NCI-H748 treated with DMSO at 0.1 percent for 48 hours (cell line): Measurements from ENCODE around the gene PPP2R3A.
"Not testable (repeated sequence)": the region's sequence is repeated elsewhere in the genome, so short reads cannot be mapped to it uniquely, and the experiment has no call there.

Source experiments
- DNase-seq: peaks from one replicate; lab custom pipeline; 2025; lab: John Stamatoyannopoulos, UW

PPP2R3A gene

DNA sequence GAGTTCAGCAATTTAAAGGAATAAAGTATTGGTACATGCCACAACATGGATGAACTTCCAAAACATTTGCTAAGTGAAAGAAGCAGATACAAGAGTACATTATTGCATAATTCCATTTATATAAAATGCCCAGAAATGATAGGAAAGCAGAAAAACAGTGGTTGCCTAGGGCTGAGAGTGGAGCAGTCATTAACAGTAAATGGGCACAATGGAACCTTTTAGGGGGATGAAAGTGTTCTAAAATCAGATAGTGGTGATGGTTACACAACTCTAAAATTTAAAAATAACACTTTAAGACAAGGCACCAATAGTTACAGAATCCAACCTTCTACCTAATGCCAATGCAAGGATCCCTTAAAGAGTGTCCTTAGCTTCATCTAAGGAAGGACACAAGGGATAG lies 196.0 kb downstream of the PPP2R3A start:
- no peak for DNase-seq

DNA sequence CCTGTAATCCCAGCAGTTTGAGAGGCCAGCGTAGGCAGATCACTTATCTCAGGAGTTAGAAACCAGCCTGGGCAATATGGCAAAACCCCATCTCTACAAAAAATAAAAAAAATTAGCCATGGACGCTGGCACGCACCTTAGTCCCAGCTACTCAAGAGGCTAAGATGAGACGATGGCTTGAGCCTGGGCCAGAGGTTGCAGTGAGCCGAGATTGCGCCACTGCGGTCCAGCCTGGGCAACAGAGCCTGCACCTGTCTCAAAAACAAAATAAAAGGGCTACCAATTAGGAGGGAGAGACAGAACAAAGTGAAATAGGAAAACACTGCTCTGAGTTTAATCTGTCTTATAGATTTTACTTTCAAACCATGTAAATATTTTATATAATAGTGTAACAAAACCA lies 196.8 kb downstream of the PPP2R3A start:
- DNase-seq = no peak

DNA sequence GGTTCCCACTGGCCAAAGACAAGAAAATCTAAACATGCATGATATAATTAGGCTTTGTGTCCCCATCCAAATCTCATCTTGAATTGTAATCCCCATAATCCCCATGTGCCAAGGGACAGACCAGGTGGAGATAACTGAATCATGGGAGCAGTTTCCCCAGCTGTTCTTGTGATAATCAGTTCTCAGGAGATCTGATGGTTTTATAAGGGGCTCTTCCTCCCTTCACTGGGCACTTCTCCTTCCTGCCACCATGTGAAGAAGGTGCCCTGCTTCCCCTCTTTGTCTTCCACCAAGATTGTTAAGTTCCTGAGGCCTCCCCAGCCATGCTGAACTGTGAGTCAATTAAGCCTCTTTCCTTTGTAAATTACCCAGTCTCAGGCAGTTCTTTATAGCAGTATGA lies 198.1 kb downstream of the PPP2R3A start:
- not testable (repeated sequence) for DNase-seq

- DNase-seq = peak; percentile 4
Measured at GRCh38 chr3:136166507-136166906, 201.0 kb downstream of the PPP2R3A start.

DNA sequence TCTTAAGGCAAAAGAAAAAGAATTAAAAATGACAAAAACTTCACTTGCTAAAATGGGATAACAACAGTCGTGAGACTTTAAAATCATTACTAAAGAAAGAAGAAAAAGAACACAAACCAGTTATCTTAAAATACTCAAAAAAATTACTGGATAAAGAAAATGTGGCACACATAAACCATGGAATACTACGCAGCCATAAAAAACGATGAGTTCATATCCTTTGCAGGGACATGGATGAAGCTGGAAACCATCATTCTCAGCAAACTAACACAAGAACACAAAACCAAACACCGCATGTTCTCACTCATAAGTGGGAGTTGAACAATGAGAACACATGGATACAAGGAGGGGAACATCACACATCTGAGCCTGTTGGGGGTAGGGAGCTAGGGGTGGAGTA lies 202.7 kb downstream of the PPP2R3A start:
- DNase-seq = not testable (repeated sequence)

- DNase-seq = no peak
Measured at GRCh38 chr3:136171097-136171542, 205.6 kb downstream of the PPP2R3A start.

GRCh38 chr3:136173939-136174490 lies 208.5 kb downstream of the PPP2R3A start:
- no peak for DNase-seq

DNA sequence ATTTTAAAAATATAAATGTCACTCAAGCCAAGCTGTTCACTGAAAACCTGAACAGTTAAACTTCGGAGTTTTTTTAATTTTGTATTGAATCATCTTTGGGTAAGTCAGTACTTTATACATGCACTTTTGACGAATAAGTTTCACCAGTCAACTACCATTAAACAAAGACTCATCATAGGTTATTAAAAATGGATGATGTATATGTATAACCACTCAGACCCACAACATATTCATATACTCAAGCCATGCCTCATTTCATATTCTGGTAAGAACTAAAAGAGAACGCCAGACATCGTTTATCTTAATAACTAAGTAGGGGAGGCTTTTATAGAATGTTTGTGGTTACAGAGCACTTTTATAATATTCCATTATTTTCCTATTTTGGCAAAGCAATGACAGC lies 212.3 kb downstream of the PPP2R3A start:
- no peak for DNase-seq

DNA sequence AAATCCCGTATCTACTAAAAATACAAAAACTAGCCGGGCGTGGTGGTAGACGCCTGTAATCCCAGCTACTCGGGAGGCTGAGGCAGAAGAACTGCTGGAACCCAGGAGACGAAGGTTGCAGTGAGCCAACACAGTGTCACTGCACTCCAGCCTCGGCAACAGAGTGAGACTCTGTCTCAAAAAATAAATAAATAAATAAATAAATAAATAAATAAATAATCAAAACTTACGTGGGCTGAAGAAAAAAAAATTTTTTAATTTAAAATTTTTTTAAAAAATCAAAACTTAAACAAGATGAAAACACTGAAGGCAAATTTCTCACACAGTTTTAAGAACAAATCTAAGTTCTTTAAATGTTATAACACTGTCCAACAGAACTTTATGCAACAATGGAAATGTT lies 216.2 kb downstream of the PPP2R3A start:
- DNase-seq = no peak

- no peak for DNase-seq
Measured at GRCh38 chr3:136184703-136185102, 219.2 kb downstream of the PPP2R3A start.

DNA sequence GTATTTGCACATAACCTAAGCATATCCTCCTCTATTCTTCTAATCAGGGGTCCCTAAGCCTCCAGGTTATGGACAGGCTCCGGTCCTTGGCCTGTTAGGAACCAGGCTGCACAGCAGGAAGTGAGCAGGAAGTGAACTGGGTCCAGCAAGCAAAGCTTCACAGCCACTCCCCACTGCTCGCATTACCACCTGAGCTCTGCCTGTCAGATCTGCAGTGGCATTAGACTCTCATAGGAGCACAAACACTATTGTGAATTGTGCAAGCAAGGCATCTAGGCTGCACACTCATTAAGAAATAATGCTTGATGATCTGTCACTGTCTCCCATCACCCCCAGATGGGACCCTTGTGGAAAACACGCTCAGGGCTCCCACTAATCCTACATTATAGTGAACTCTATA lies 220.8 kb downstream of the PPP2R3A start:
- DNase-seq = no peak

GRCh38 chr3:136186846-136187245 lies 221.3 kb downstream of the PPP2R3A start:
- DNase-seq = no peak

- DNase-seq = no peak
Measured at GRCh38 chr3:136187868-136188267, 222.3 kb downstream of the PPP2R3A start.

- DNase-seq = no peak
Measured at GRCh38 chr3:136189043-136189442, 223.5 kb downstream of the PPP2R3A start.

DNA sequence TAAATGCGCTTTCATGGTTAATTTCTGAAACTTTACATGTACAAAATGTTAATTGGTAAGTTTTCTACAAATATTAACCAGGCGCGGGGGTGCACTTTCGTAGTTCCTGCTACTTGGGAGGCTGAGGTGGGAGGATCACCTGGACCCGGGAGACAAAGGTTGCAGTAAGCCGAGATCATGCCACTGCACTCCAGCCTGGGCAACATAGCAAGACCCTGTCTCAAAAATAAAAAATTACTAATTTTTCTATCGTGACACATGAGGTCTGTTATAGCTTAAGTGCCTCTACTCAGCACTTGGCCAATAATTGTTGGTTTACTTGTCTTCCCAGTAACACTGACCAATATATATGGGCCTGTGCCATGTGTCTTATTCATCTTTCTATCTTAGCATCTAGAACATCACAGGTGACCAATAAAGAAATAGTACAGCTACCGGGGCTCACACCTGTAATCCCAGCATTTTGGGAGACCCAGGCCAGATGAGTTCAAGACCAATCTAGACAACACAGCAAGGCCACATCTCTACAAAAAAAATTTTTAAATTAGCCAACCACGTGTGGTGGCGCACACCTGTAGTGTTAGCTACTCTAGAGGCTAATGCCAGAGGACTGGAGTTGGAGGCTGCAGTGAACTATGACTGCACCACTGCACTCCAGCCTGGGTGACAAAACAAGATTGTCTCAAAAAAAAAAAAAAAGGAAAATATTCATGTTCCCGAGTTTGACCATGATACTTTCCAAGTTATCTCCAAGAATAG lies 224.5 kb downstream of the PPP2R3A start:
- no peak for DNase-seq

- DNase-seq = not testable (repeated sequence)
Measured at GRCh38 chr3:136192195-136192594, 226.7 kb downstream of the PPP2R3A start.

GRCh38 chr3:136192831-136193230 lies 227.3 kb downstream of the PPP2R3A start:
- DNase-seq = no peak

DNA sequence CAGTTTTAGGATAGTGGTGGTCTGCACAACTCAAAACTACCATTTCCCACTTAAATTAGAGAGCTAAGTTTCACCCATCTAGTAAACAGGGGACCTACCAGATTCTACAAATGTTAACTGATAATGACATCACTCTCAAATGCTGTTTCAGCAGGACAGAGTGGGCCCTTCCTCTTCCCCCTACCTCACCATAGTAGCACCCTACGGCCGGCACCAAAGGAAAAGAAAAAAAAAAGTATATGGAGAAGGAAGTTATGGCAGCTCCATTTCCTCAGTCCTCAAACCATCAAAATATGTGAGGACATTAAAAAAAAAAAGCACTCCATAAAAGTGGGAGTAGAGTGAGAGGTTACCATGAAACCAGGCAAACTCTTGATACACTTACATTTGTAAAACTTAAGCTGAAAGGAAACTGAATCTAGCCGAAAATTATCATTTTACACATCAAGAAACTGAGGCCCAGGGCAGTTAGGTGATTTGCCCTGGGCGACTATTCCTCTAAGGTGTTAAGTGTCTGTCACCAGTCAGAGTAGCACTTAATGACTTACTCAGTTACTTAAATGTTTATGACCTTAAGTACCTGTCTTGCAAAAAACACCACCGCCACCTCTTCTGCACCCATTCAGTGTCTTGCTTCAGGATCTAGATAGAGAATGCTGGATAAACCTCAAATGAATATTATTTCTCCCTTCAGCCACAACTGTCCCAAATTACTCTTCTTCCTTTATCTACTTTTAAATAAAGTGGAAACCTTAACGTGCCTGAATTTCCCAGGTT lies 227.9 kb downstream of the PPP2R3A start:
- DNase-seq = no peak

GRCh38 chr3:136194409-136195257 lies 229.1 kb downstream of the PPP2R3A start:
- DNase-seq = no peak

GRCh38 chr3:136195258-136196063 lies 229.9 kb downstream of the PPP2R3A start:
- DNase-seq = no peak

GRCh38 chr3:136196064-136196400 lies 230.5 kb downstream of the PPP2R3A start, which contains the start of gene MSL2:
TSS of gene MSL2 (minus strand) at chr3:136196335. CDS start at chr3:136195113, 1,222 bp downstream.
- DNase-seq = no peak
